HG02759 (cell line): ENCODE measurements around the gene UQCRC1.

ENCODE experiments used
- ATAC-seq: cut with Tn5 transposase; IDR thresholded peaks from one replicate; pipeline ENCODE4 v1.9.1; 2021; ENCODE audit warnings: mild to moderate bottlenecking, moderate library complexity; ENCODE audit not compliant: unreplicated experiment

Gene UQCRC1

DNA sequence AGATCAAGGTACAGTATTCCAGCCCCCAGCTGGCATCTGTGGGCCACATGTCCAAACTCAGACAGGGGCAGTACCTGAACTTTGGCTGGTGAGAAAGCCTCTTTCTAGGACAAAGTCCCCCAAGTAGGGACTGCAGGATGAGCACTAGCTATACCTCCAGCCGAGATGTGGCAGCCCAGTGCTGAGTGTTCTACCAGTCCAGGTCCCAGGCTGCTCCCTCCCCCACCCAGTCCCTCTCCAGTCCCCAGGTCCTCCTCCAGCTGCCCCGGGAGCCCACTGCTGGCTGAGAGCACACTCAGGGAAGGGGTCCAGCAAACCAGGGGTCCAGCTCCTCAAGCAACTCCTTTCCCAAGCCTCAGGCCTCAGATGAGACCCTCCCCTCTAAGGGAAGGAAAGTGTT is 24.3 kb upstream of the UQCRC1 start:
- ATAC-seq, result no peak

GRCh38 chr3:48633256-48633655 is 23.8 kb upstream of the UQCRC1 start:
- no peak for ATAC-seq

DNA sequence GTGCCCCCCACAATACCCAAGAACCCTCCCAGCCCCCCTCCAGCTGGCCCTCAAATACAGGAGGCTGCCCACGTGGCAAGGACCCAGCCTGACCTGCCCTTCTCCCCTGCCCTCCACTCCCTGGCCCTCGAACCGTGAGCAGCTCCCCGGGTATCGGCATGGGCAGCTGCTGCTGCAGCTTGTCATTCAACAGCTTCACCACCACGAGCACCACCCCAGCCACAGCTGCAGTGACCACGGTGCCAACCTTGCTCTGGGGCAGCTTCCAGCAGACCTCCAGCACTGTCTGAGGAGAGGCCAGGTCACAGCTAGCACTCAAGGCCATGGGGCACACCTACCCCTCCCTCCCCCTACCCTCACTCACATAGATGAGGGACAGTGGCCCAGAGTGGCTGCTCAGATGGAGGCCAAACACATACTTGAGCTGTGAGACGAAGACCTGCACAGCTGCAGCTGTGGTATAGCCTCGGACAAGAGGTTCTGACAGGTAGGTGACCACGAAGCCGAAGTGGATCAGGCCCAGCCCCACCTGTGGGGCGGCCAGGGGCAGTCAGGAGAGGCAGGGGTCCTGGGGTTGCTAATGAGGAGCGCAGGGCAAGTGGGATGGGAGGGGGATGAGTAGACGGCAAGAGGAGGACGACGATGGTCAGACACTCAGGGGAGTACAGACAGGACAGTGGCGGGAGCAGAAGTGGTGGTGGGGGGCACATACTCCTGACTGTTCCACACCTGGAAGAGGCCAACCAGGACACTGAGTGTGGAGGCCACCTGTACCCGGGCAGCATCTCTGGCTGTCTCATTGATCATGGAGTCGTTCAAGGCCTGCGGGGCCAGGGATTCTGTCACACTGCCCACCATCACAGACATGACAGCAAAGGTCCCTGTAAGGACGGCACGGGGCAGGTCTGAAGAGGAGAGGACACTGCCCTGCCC is 22.3 kb upstream of the UQCRC1 start:
- no peak for ATAC-seq

DNA sequence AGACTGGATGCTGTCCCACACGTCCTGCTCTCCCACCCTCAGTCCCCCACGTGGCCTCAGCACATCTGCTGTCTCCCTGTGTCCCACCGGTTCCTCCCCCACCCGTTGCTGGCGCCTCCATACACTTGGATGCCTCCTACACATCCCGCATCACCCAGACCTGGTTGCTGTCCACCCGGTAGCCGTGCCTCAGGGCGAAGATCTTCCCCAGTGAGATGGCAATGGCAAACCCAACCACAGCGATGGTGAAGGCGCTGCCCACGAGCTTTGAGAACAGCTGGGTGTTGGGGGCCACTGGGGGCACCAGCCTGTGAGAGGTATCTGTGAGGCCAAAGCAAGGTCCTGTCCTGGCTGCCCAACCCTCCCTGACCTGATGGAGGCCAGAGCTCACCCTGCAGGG is 21.4 kb upstream of the UQCRC1 start:
- no peak for ATAC-seq

GRCh38 chr3:48630407-48630806 is 21.0 kb upstream of the UQCRC1 start:
- ATAC-seq, result no peak

- ATAC-seq, result no peak
These were observed 20.4 kb upstream of the UQCRC1 start for GRCh38 chr3:48629894-48630293.

DNA sequence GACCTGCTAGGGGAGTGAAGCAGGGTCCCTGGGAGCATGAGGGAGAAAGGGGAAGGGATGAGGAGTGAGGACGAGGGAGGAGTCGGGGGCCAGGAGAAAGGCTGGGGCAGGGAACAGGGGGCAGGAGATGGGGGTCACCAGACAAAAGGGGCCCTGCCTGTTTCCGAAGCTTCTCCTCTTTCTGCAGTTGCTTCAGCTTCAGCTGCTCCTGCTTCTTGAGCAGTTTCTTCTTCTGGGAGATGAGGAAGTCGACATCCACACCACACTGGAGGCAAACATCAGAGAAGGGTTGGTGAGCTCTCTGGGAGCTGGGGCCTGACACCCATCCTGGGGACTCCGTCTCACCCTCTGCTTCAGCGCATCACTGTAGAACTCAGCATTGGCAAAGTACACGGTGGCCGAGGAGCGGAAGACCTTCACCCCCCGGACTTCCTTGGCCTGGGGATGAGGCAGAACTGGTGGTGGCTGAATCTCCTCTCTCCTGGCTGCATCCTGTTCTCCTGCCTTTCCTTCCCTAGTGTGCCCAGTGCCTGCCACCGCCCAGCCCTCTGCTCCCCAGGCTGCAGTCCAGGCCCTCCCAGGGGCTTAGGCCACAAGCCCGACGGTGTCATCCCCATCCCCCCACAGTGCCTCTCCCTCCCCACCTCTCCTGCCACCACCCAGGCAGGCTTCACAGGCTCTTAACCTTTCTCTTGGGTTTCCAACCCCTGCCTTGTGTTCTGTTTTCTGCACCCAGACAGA is 19.0 kb upstream of the UQCRC1 start:
- no peak for ATAC-seq

DNA sequence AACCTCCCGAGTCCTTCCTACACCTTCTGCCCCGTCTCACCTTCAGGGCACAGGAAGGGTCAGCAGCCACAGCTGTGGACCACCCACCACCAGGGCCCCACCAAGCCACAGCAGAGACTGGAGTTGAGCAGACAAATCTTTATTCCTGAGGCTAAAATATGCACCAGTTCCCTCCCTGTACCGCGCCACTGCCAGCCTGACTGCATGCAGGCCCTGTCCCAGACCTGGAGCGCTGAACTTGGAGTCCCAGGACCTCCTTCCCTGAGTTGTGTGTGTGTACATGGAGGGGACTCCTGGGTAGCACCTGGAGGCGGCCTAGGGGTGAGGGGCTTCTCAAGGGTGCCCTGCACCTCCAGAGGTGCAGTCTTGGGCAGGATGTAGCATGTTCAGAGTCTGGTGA is 16.2 kb upstream of the UQCRC1 start:
- ATAC-seq, result no peak

- ATAC-seq, result no peak
These were observed 15.3 kb upstream of the UQCRC1 start for GRCh38 chr3:48624767-48625166.

GRCh38 chr3:48623851-48624547 is 14.6 kb upstream of the UQCRC1 start:
- no peak for ATAC-seq

DNA sequence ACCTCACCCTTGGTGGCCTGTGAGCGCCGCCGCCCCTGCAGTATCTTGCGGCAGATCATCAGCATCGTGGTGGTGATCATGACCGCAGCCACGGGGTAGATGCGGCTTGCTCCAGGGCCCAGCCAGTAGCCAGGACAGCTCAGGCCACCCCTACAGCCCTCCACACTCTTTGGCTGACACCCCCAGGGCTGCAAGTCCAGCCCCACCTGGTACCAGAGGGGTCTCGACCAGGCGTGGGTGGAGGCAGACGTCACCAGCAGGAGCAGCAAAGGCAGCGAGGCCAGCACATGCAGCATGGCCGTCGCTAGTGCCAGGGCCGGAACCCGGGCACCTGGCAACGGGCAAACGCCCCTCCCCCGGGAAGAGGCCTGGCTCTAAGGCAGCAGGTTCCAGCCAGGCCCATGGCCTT is 12.0 kb upstream of the UQCRC1 start, which contains the start of gene TMEM89:
TSS of gene TMEM89 (minus strand) at position 309 of the 409 bp plus-strand sequence. CDS start at position 296, 13 bp downstream.
- no peak for ATAC-seq

DNA sequence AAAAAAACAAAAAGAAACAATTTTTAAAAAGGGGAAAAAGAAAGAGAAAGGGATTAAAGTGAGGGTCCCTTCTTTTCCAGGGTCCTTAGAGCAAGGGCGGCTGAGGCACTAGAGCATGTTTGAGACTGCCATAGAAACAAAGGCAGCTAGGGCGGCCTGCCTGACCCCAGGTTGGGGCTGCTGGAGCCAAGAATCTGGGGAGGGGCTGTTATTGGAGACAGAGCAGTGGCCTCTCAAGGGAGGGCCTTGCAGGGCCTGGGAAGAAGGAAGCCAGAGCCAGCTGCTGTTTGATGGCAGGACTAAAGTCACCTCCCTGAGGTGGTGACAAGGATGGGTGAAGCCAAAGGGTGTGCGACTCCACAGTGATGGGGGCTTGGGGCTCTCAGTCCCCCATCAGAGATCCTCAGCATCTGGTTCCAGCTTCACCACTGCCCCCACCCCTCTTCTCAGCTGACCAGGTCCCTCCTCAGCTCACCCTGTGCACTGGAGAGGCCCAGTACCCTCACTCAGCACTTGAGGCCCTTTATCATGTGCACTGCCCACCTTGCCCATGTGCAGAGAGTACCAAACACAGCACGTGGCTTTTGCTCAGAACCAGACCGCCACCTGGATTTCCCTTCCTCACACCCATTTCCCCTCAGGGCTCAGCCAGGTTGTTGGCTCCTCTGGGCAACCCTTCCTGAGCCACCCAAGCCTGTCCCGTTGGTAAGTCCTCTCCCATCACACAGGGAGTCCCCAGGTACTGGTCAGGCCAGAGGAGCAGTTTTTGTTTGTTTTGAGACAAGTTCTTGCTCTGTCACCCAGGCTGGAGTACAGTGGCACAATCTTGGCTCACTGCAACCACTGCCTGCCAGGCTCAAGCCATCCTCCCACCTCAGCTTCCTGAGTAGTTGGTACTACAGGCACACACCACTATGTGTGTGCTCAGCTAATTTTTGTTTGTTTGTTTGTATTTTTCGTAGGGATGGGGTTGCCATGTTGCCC is 10.4 kb upstream of the UQCRC1 start:
- ATAC-seq, result no peak

GRCh38 chr3:48617559-48617958 is 8.1 kb upstream of the UQCRC1 start:
- no peak for ATAC-seq

DNA sequence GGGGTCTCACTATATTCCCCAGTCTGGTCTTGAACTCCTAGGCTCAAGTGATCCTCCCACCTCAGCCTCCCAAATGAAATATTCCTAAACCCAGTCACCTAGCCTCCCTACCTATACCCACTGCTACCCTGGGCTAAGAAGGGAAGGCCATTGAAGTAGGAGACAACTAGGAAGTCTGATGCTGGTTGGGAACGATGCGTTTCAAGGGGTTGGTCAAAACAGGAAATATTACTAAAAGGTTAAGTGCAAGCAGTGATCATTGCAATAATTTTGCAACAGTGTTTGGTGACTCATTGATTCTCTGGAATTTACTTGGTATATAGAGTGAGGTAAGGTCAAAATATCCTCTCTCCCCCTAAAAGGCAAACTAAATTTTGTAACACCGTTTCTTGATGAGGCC is 4.6 kb upstream of the UQCRC1 start:
- ATAC-seq, result no peak

GRCh38 chr3:48612309-48612708 is 2.9 kb upstream of the UQCRC1 start:
- no peak for ATAC-seq

- no peak for ATAC-seq
These were observed 1.9 kb downstream of the UQCRC1 start for GRCh38 chr3:48607519-48607918.

GRCh38 chr3:48601622-48601994 is 7.8 kb downstream of the UQCRC1 start:
- ATAC-seq, result no peak

GRCh38 chr3:48600711-48601621 is 8.5 kb downstream of the UQCRC1 start:
- ATAC-seq, result no peak
